Peyer's patch (tissue), 4 donors: Measurements from ENCODE around the gene TUBGCP3.

Source experiments
- POLR2A ChIP-seq, 2 donors: fragments of 450-650 bp; IDR thresholded peaks; one replicate each; pipeline ENCODE4 v1.5.1; 2017; ENCODE audit warnings: antibody characterized with exemption in 2 of 2, mild to moderate bottlenecking in 2 of 2, moderate library complexity in 2 of 2
- TF ChIP-seq, protein P1 (sequence below), 6 experiments: fragments of 450-650 bp in 4 of 6; fragments of 200-600 bp in 2 of 6; sonication (generic) in 1 of 6; IDR thresholded peaks; one replicate each; pipeline ENCODE4 v1.5.1; 2017 to 2019; ENCODE audit warnings: antibody characterized with exemption in 6 of 6, mild to moderate bottlenecking in 3 of 6, moderate library complexity in 1 of 6

GRCh38 chr13:112455476-112456059 lies 132.4 kb downstream of the TUBGCP3 start:
- TF ChIP-seq, protein P1, sequence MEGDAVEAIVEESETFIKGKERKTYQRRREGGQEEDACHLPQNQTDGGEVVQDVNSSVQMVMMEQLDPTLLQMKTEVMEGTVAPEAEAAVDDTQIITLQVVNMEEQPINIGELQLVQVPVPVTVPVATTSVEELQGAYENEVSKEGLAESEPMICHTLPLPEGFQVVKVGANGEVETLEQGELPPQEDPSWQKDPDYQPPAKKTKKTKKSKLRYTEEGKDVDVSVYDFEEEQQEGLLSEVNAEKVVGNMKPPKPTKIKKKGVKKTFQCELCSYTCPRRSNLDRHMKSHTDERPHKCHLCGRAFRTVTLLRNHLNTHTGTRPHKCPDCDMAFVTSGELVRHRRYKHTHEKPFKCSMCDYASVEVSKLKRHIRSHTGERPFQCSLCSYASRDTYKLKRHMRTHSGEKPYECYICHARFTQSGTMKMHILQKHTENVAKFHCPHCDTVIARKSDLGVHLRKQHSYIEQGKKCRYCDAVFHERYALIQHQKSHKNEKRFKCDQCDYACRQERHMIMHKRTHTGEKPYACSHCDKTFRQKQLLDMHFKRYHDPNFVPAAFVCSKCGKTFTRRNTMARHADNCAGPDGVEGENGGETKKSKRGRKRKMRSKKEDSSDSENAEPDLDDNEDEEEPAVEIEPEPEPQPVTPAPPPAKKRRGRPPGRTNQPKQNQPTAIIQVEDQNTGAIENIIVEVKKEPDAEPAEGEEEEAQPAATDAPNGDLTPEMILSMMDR (IDR thresholded peaks at IDR 0.05), result no peak
- no peak for TF ChIP-seq POLR2A (IDR thresholded peaks at IDR 0.05)
